ENCODE measurements around the gene MAP9.
"Not testable (repeated sequence)": the region's sequence is repeated elsewhere in the genome, so short reads cannot be mapped to it uniquely, and the experiment has no call there.

The MAP9 gene

DNA sequence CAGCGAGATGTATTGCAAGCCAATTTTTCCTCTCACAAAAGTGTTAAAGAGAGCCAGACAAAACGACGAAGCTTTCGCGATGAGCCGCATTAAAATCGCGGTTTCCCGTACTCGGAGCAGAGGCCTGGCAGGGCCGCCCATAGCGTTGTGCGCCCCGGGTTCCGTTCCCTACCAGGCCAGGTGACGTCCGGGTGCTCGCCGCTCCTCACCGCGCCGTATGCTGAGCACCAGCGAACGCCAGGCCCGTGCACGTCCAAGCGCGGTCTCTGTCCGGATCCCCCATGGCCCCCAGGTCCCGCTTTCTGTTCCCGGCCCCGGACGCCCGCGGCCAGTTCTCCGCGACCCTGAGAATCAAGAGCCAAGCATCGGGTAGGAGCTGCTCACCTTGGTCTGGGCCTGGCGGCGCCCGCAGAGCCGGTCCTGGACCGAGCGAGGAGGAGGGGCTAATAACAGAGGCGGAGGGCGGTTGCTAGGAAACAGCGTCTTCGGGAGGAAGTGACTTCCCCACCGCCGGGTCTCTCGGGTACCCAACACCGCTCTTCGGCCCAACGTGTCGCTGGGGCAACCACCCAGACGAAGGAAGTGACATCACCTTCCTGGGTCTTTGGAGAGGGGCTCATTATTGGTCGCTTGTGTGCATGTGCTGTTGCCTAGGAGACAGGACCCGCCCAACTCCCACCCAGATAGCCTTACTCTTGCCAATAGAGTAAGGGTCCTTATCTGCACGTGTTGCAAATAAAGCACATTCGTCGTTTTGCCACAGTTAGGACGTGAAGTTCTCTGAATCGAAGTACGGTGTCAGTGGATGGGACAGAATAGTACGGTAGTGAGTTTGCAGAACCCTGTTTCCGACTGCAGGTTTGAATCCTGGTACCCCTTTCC, at the start of gene MAP9:
TSS of gene MAP9 (minus strand) at position 579 of the 882 bp plus-strand sequence. CDS start 1,115 bp downstream, outside the sequence.
- Histone ChIP-seq H3K36me3 (ENCODE audit: insufficient read depth, low read length) (no peaks in the 10 kb centered on the region), H3K4me3 (ENCODE audit: low read depth in 1 of 2, low read length in 2 of 2) (no peak within 1 kb of the TSS), H3K27me3 (ENCODE audit: insufficient read depth, low read length, poor library complexity) (peaks cover 25% of the 10 kb centered on the region), H3K27ac (ENCODE audit: low read length) (no peak within 1 kb of the TSS), H4K20me1 (ENCODE audit: insufficient read depth, low read length) (no peaks in the 10 kb centered on the region), H3K9me3 (ENCODE audit: insufficient read depth, low read length, severe bottlenecking) (no peaks in the 10 kb centered on the region), H3K4me2 (ENCODE audit: insufficient read depth, low read length) (no peak within 1 kb of the TSS), H3K79me2 (ENCODE audit: insufficient read depth, low read length) (no peaks in the 10 kb centered on the region), H3K4me1 (ENCODE audit: insufficient read depth, low read length) (no peaks in the 10 kb centered on the region), H3K9ac (ENCODE audit: low read depth, low read length) (no peak within 1 kb of the TSS), H2AFZ (ENCODE audit: low read depth, low read length) (no peak within 1 kb of the TSS)
- no peak for TF ChIP-seq CTCF (IDR thresholded peaks at IDR 0.05; ENCODE audit: borderline replicate concordance, extremely low read depth, low read length, poor library complexity, severe bottlenecking)
- TF ChIP-seq EZH2 (IDR thresholded peaks at IDR 0.05; ENCODE audit: borderline replicate concordance, low read depth, low read length, severe bottlenecking): no peak
- ATAC-seq (ENCODE audit: insufficient read depth, low read depth) (peak; percentile 27; the same call in 2 of the 3 replicates), DNase-seq (peak; percentile 11)

DNA sequence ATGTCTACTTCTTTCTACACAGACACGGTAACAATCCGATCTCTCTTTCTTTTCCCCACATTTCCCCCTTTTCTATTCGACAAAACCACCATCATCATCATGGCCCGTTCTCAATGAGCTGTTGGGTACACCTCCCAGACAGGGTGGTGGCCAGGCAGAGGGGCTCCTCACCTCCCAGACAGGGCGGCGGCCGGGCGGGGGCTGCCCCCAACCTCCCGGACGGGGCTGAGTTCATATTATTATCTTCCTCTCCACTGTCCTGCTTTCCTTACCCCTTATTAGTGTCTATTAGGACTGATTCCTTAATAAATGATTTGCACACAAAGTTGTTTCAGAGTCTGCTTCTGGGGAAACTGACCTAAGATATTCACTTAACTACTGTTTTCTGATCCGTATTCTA, 48.0 kb upstream of the MAP9 start:
- H3K9me3 ChIP-seq (ENCODE audit: insufficient read depth, low read length, severe bottlenecking); H3K4me3 ChIP-seq (ENCODE audit: low read depth in 1 of 2, low read length in 2 of 2); H3K27ac ChIP-seq (ENCODE audit: low read length); H4K20me1 ChIP-seq (ENCODE audit: insufficient read depth, low read length); H3K27me3 ChIP-seq (ENCODE audit: insufficient read depth, low read length, poor library complexity); H3K36me3 ChIP-seq (ENCODE audit: insufficient read depth, low read length); H3K4me1 ChIP-seq (ENCODE audit: insufficient read depth, low read length); H2AFZ ChIP-seq (ENCODE audit: low read depth, low read length); H3K79me2 ChIP-seq (ENCODE audit: insufficient read depth, low read length); DNase-seq; H3K4me2 ChIP-seq (ENCODE audit: insufficient read depth, low read length); H3K9ac ChIP-seq (ENCODE audit: low read depth, low read length); ATAC-seq (ENCODE audit: insufficient read depth, low read depth): not testable (repeated sequence)

- Histone ChIP-seq H3K36me3 (ENCODE audit: insufficient read depth, low read length) (no peaks in the 10 kb centered on the region), H3K27ac (ENCODE audit: low read length) (no peak overlapping the region), H3K79me2 (ENCODE audit: insufficient read depth, low read length) (no peaks in the 10 kb centered on the region), H3K9ac (ENCODE audit: low read depth, low read length) (no peak overlapping the region), H3K9me3 (ENCODE audit: insufficient read depth, low read length, severe bottlenecking) (no peaks in the 10 kb centered on the region), H3K27me3 (ENCODE audit: insufficient read depth, low read length, poor library complexity) (no peaks in the 10 kb centered on the region), H3K4me3 (ENCODE audit: low read depth in 1 of 2, low read length in 2 of 2) (no peak overlapping the region), H3K4me1 (ENCODE audit: insufficient read depth, low read length) (no peaks in the 10 kb centered on the region), H2AFZ (ENCODE audit: low read depth, low read length) (no peak overlapping the region), H4K20me1 (ENCODE audit: insufficient read depth, low read length) (no peaks in the 10 kb centered on the region), H3K4me2 (ENCODE audit: insufficient read depth, low read length) (no peak overlapping the region)
- ATAC-seq (ENCODE audit: insufficient read depth, low read depth) (no peak), DNase-seq (no peak)
- TF ChIP-seq CTCF (IDR thresholded peaks at IDR 0.05; ENCODE audit: borderline replicate concordance, extremely low read depth, low read length, poor library complexity, severe bottlenecking): no peak
- TF ChIP-seq EZH2 (IDR thresholded peaks at IDR 0.05; ENCODE audit: borderline replicate concordance, low read depth, low read length, severe bottlenecking): no peak
Measured at GRCh38 chr4:155423671-155424070, 46.9 kb upstream of the MAP9 start.

DNA sequence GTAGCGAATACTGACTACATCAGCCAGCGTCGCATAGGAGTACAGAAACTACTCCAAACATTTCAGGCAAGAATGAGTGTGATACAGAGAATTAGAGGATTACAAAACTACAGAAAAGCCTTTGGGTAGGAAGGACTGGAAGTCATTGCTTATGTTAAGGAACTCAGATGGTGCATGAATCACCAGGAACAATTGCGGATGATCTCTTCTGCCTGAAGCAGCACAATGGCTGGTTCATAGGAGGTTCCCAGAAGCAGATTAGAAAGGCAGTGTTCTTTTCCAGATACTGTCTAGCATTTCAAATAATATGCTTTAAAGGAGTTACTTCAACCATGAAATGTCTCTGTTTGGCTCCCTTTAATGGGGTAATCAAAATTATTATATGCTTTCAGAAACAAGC, 42.5 kb upstream of the MAP9 start:
- Histone ChIP-seq H3K36me3 (ENCODE audit: insufficient read depth, low read length) (no peaks in the 10 kb centered on the region), H3K27ac (ENCODE audit: low read length) (no peak overlapping the region), H3K4me2 (ENCODE audit: insufficient read depth, low read length) (no peak overlapping the region), H4K20me1 (ENCODE audit: insufficient read depth, low read length) (no peaks in the 10 kb centered on the region), H3K4me1 (ENCODE audit: insufficient read depth, low read length) (no peaks in the 10 kb centered on the region), H3K9ac (ENCODE audit: low read depth, low read length) (no peak overlapping the region), H3K9me3 (ENCODE audit: insufficient read depth, low read length, severe bottlenecking) (no peaks in the 10 kb centered on the region), H3K4me3 (ENCODE audit: low read depth in 1 of 2, low read length in 2 of 2) (no peak overlapping the region), H3K27me3 (ENCODE audit: insufficient read depth, low read length, poor library complexity) (no peaks in the 10 kb centered on the region), H3K79me2 (ENCODE audit: insufficient read depth, low read length) (no peaks in the 10 kb centered on the region), H2AFZ (ENCODE audit: low read depth, low read length) (no peak overlapping the region)
- DNase-seq (no peak), ATAC-seq (ENCODE audit: insufficient read depth, low read depth) (no peak)
- TF ChIP-seq EZH2 (IDR thresholded peaks at IDR 0.05; ENCODE audit: borderline replicate concordance, low read depth, low read length, severe bottlenecking) (no peak), CTCF (IDR thresholded peaks at IDR 0.05; ENCODE audit: borderline replicate concordance, extremely low read depth, low read length, poor library complexity, severe bottlenecking) (no peak)
